ENCODE measurements around the gene ITPA.
"Not testable (repeated sequence)": the region's sequence is repeated elsewhere in the genome, so short reads cannot be mapped to it uniquely, and the experiment has no call there.

ITPA gene

DNA sequence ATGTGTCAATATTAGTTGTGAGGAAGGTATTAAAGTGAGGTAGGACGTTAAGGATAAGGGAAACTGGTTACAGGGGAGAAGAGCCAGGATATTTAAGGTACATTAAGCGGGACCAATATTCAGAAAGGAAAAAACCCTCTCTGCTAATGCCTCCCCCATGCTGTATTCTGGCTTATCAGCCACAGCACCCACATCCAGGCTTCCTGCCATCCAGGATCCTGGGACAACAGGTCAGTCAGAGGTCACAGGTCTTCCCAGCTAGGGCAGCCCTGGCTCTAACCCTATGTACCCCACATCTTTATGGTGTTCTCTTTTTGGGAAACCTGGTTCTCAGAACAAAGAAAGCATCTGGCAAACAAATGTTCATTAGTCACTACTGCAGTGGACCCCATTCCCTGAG, 10.1 kb upstream of the ITPA start:
- no peak for DNase-seq (ENCODE audit: low read depth in 4 of 4, low spot score in 1 of 4)

DNA sequence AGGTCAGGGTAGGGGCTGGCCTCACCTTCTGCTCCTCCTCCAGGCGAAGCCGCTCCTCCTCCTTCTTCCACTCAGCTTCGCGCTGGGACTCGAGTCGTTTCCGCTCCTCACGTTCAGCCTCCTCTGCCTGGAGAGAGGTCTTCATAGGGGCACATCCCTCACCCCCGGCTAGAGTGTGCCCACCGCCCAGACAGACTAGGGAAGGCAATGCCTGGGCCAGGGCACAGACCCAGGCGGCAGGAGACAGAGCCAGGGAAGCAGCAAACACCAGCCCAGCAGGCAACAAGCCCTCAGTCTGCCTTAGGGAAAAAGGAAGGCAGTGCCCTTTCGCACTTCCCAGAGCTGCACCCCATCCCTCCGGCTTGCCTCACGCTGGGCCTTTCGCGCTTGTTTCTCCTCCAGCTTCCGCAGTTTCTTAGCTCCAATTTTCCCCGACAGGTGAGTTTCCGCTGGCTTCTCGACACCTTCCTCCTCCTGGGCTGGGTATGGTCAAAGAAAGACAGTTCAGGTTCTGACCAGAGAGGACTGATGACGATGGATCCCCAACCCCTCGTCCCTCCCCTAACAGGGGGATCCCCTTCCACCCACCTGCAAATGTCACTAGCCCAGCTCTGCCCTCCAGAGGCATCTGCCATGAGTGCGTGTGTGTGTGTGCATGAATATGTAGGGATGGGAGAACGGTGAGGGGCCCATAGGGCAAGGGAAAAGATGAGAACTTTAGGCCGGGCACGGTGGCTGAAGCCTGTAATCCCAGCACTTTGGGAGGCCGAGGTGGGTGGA, 9.1 kb upstream of the ITPA start:
- no peak for DNase-seq (ENCODE audit: low read depth in 4 of 4, low spot score in 1 of 4)

DNA sequence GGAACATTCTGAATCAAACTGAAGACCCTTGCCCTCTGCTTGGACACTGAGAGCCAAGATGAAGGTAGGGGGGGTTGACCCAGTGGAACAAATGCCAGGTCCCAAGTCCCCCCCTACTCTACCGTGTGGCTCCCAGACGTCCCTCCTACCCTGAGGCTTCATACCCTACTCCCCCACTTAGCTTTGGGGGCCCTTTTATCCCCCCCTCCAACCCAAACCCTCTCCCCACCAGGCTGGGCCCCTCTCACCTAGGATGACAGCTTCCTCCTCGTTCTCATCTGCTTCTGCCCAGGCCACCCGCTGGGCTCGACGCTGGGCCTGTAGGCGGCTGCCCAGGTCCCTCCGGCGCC, 6.4 kb upstream of the ITPA start:
- DNase-seq (ENCODE audit: low read depth in 4 of 4, low spot score in 1 of 4): no peak

DNA sequence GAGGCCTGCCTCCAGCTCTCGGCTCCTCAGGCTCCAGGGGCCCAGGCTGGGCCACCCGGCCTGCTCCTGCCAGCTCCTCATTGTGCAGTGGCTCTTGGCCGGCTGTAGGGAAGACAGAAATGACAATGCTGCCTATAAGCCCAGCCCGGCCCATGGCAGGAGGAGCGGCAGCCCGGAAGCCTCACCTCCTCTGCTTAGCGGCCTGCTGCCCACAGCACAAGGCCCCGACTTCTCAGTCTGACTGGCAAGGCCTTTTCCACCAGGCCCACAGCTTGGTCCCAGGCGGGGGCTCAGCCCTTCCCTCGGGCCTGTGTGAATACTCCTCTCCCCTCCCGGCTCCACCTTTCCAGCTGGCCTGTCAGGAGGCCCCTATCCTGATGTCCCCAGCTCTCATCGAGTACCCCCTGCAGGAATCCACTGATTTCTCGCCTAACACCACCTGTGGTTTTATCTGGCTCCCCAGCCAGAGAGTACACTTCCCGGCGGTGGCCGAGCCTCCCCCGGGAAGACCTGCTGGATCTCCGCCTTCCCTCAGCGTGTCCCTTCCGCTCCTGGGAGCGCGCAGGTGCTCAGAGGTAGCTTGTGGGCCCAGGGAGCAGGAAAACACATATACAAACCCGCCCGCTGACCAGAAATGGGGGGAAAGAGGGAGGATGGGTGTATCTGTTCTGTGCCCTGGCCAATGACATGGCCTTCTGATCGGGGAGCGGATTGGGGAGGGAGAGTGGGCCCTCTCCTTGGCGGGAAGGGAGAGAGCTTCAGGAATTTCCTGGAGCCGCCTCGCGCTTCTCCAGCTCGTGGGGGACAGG, 5.8 kb upstream of the ITPA start:
- peak in 1 of 4 experiments; percentile 10 for DNase-seq (ENCODE audit: low read depth in 4 of 4, low spot score in 1 of 4)

DNA sequence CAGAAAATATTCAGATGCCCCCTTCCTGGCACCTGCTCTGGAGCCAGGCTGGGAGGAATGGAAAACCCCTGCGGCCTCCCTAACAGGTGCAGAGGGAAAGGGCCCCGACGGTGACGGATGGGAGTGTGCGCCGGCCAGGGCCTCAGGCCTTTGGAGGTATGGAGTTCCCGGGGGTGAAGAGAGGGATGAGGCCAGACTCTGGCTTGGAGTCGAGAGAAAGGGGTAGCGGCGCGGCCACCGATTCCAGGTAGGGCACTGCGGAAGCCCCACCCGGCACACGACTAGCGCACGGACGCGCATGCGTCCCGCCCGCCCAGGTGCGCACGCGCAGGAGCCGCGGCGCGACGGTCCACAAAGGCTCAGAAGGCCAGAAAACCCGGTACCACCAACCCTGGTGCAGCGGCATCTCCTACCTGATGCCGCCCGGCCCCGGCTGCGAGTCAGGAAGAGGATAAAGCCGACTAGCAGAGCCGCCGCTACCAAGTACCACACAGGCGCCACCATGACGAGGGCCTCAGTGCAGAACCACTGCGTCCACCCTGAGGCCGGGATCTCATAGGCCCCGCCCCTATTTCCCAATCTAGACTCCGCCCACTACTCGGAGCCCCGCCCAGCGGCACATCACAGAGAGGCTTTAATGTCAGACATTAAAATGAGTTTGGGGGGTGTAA, 5.0 kb upstream of the ITPA start, which contains the start of gene DDRGK1:
Gene DDRGK1 (minus strand): TSS at position 559 of the 671 bp plus-strand sequence. CDS start 55 bp downstream, at position 504.
- peak; percentile 80 to 87 (median 86) for DNase-seq (ENCODE audit: low read depth in 4 of 4, low spot score in 1 of 4)

DNA sequence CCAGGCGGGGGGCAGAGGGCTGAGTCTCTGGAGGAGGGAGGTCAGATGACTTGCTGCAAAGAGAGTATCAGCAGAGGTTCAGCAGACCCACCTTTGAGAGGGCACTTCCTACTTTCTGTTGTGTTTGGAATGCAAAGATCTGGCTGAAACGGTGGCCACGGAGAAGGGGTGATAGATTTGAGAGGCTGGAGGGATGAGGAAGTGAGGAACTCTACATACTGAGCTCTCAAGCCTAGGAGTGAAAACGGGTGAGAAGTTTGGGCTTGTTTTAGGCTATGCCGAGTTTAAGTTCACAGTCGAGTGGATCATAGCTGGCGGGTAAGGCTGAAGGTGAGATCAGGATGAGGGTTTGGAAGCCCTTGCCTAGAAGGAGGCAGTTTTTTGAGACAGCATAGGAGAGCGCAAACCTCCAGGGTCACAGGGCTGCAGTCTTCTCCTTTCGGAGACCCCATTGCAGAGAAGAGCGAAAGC, 477 bp upstream of the ITPA start:
- peak in 1 of 4 experiments; percentile 1 for DNase-seq (ENCODE audit: low read depth in 4 of 4, low spot score in 1 of 4)

DNA sequence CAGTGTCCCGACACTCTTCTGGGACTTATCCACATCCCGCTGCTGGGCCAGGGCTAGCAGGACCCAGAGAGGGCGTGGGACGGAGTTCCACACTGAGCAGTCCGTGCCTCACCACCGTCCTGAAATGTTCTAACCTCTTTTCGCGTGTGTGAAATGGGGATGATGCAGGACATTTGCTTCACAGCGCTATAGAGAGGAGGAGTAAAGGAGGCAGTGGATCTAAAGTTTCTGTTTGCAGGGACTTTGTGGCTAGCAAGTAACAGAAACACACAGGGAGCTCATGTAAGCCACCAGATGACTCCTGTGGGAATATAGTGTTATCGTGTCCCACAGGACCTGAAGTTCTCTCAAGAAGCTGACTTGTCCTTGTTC, 634 bp downstream of the ITPA start:
- no peak for DNase-seq (ENCODE audit: low read depth in 4 of 4, low spot score in 1 of 4)

DNA sequence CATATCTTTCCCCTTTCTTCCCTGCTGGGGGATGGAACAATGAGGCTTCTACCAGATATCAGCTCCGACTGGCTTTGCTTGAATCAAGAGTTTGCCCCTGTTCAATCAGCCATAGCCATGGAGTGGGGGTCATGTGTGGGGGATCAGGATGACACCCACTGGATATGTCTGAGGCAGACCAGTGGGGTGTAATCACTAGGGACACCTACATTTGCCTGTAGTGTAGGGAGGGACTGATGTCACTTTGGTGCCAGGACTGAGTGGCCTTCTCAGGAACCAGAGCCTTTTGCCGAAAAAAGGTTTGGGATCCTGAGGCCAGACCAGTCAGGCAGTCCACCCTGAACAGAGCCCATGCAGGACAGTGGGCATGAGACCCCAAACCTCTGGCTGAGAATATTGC, 1.0 kb downstream of the ITPA start:
- DNase-seq (ENCODE audit: low read depth in 4 of 4, low spot score in 1 of 4): no peak

DNA sequence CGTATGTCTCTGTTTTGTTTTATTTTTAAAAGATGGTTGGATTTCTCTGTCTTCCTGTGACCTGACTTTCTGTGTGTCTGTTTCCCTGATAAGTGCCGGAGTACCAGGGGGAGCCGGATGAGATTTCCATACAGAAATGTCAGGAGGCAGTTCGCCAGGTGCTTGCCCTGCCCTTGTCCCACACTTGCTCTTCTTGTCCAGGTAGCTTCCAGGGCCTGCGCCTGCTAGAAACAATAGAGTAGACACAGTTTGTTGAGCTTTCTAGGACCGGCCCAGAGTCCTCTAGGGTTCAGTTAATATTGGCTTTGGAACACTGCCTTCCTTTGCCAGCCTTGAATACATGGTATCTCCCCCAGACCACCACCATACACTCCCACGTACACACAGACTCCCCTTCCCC, 3.9 kb downstream of the ITPA start:
- no peak for DNase-seq (ENCODE audit: low read depth in 4 of 4, low spot score in 1 of 4)

DNA sequence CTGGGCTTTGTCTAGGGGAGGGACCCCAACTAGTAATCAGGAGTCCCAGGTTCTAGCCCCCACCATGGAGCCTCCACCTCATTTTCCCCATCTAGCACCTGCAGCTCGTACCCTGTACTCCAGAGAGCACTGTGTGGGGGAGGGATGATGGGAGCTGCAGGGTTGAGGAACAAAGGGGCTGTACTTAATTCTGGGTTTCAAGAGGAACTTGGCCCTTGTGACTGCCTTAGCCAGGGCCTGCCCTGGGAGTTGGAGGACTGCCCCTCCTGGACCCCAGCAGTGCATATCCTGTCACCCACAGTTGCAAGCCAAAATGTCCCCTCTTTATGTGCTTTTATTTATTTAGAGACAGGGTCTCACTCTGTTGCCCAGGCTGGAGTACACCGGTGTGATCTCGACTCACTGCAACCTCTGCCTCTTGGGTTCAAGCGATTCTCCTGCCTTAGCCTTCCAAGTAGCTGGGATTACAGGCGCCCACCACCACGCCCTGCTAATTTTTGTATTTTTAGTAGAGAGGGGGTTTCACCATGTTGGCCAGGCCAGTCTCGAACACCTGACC, 6.1 kb downstream of the ITPA start:
- not testable (repeated sequence) for DNase-seq (ENCODE audit: low read depth in 4 of 4, low spot score in 1 of 4)

DNA sequence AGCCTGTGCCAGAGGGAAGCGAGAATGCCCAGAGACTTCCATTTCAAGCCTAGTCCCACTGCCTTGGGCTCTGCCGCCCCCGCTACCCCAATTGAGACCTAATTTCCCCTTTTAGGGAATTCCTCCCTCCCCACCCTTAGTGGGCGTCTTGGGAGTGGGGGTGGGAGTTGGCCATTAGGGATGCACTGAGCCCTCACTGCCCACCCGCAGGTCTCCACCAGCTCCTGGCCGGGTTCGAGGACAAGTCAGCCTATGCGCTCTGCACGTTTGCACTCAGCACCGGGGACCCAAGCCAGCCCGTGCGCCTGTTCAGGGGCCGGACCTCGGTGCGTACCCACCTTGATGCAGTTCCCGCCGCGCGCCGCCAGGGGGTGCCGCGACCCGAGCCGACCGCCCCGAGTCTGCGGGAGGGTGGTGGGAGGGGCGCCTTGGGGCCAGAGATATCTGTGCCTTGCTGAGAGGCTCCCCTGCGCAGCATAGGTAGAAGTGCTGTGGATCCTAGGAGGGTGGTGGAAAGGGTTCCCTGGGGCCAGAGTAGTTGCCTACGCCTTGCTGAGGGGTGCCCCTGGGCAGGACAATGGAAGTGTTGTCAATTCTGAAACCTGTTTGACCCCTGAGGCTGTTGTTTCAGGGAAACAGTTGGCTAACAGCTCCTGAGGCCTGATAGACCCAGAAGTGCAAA, 9.2 kb downstream of the ITPA start:
- peak in 3 of 4 experiments; percentile 60 to 62 (median 61) for DNase-seq (ENCODE audit: low read depth in 4 of 4, low spot score in 1 of 4)

DNA sequence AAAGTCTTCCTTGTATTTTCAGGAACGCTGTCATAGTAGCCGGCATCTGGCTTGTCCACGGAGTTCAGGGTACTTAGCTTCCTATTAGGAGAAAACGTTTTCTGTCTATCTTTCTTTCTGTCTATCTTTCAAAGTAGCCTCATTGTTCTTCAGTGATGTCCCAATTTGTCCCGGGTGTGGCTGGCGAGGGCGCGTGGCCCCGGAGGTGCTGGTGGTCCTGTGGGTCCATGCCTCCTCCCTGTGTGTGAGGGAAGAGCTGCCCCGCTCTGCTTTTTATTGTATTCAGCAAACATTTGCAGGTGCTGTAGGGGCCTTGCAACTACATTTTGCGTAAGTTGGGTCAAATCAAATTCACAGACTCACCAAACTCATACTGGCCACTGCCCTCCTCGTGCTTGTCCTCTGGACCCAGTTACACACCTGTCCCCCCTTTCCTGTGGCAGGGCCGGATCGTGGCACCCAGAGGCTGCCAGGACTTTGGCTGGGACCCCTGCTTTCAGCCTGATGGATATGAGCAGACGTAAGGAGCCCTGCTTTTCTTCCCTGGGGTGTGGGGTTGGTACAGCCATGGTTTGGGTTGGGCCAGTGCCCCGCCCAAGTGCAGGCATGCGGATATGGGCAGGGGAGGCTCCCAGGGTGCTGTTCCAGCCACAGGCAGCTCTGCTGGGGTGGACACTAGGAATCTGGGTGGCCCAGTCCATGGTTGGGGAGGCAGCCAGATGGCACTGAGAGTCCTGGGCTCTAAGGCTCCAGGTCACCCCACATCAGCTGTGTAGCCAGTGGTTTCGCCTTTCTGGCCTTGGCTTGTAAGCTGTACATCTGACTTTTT, 12.3 kb downstream of the ITPA start:
- DNase-seq (ENCODE audit: low read depth in 4 of 4, low spot score in 1 of 4): no peak

DNA sequence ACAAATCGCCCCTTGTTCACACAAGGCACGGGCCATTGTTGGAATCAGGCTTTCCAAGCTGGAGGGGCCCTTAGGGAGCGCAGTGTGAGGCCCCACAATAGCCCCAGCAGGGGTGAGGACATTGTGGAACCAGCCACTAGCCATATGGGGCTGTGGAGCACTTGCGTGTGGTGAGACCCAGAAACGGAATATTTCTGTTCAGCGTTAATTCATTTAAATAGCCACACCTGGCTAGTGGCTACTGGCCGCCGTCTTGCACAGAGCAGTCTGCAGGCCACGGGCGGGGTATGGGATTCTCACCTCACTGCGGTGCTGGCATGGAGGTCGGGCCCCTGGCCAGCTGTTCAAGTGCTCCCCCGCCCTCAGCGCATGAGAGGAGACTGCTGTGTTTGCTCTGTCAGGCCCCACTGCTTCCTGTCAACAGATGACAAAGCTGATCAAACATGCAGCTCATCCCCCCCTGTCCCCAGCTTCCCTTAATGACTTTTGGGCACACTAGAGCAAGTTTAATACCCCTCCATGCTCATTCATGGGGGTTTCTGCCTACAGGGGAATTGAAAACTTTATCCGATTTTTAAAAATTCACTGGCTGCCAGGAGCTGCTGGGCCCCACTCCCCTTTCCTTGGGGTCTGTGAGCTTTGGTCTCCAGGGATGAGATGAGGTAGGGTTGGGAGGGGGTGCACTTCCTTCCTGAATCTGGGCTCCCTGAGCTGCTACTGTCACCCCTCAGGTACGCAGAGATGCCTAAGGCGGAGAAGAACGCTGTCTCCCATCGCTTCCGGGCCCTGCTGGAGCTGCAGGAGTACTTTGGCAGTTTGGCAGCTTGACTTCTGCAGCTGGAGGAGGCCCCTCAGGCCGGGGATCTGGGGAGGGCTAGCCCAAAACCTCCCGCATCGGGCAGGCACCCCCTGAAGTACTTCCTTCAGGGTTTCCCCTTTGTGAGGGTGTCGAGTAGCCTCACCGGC, 13.6 kb downstream of the ITPA start:
- DNase-seq (ENCODE audit: low read depth in 4 of 4, low spot score in 1 of 4): no peak

DNA sequence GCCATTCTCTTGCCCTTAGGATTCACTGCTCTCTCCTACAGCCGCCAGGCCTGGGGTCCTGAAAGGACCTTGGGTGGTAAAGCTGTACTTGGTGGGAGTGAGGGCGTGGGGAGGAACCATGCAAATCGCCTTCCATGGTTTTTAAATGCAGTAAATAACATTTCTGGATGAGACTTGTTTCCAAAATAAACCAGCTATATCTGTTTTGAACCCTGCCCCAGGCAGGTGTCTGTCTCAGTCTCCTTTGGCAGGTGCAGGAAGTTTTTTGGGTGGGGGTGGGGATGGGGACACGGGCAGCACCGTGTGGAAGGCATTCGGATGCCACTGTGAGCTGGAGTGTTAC, 14.3 kb downstream of the ITPA start:
- no peak for DNase-seq (ENCODE audit: low read depth in 4 of 4, low spot score in 1 of 4)

DNA sequence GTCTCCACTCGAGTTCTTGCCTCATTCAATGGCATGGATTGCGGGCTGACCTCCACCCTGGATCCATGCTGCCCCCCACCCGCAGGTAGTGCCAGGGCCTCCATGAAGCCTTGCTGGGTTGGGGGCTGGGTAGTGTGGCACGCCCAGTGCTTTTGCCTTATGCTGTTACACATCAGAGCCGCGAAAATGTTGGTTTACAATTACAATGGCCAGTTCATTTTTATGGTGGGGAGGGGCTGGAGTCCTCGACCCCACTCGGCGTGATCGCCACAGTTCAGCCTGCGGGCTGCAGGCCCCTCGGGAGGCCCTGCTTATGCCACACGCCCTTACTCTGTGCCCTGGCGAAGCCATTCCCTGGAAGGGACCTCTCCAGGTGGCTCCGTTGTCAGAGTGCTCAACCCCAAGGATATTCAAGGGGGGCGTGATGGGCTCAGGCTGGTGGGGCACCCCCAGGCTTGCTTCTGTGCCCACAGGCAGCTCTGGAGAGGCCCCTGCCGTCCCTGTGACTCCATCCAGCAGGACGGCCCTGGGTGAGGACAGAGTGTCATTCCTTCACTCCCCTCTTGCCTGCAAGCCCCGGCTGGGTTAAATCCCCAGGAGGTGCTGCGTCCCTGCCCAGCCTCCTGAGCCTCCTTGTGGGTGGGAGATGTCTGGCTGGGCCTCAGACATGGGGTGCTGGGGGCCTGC, 14.8 kb downstream of the ITPA start:
- DNase-seq (ENCODE audit: low read depth in 4 of 4, low spot score in 1 of 4): no peak

DNA sequence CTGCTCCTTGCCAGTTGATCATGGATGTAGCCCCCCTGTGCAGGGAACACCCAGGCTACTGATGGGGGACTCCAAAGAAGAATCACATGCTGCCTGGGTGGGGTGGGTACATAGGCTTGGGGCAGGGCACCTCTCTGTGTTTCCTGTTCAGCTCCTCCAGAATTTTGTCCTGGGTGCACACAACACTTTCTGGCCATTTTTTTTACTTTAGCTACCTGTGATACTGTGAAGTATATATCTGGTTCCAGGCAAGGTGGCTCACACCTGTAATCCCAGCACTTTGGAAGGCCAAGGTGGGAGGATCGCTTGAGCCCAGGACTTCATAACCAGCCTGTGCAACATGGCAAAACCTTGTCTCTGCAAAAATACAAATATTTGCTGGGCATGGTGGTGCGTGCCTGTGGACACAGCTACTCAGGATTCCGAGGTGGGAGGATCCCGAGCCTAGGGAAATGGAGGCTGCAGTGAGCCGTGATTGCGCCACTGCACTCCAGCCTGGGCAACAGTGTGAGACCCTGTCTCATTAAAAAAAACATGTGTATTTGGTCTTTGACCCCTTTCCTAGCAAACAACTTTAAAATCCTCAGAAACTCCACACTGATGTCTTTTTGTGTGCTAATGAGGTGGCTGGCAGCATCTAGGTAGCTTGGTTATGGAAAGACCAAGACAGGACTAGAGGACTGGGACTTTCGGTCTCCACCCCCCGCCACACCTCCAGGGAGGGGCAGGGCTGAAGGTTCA, 15.6 kb downstream of the ITPA start:
- DNase-seq (ENCODE audit: low read depth in 4 of 4, low spot score in 1 of 4): no peak

DNA sequence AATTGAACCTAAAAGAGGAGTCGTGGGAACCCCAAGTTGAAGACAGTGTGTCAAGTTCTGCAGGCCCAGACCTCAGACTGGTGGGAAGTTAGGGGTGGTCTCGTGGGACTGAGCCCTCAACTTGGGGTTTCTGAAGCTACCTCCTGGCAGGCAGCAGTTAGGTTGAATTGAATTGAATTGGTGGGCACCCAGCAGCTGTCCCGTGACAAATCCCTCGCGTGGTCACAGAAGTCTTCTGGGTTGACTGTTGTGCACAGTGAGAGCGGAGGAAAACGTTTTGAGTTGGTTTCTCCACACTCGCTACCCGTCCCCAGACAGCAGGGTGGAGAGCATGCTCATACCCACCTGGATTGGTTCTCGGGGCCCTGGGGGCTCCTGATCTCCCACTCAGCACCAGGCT, 16.8 kb downstream of the ITPA start:
- DNase-seq (ENCODE audit: low read depth in 4 of 4, low spot score in 1 of 4): no peak

DNA sequence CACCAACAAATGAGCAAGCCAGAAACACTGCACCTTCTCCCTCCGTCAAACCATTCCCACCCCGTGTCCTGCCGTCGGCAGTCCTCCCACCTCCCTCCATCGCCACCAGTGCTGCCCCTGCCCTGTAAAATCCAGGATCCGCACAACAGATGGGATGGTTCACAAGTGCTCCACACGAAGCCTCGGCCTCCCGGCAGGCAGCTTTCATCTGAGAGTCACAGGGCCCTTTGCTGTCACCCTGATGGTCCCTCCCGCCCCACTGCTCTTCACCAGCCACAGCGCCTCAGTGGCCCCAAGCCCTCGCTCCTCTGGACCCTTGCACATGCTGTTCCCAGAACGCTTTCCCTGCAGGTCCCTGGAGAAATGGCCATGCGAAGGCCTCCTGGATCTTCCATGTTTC, 17.6 kb downstream of the ITPA start:
- no peak for DNase-seq (ENCODE audit: low read depth in 4 of 4, low spot score in 1 of 4)

All from stimulated activated CD4-positive, alpha-beta T cell treated with anti-CD3 and anti-CD28 coated beads, Interleukin-1b, Interleukin-23, amount 100 ng/mL, for 24 hours (primary cell).